Measurements from ENCODE around the gene NR6A1. TPM values are rescaled to one million over a fixed set of nuclear protein-coding genes. Genes with fewer than 3 reads are reported as not detected.
A peak's percentile ranks its signal among the peaks of the same experiment; 100 is the strongest.

Gene NR6A1
- total RNA-seq, 1 experiment from 2014 or later = 164 TPM

GRCh38 chr9:124776954-124777648 is 6.0 kb upstream of the NR6A1 start, which contains the start of gene OLFML2A (continued):
- TF ChIP-seq ZNF219 (CRISPR knock-in tag; IDR thresholded peaks at IDR 0.05; ENCODE audit: borderline replicate concordance) = no peak
- no peak for TF ChIP-seq ATF6 (CRISPR knock-in tag; IDR thresholded peaks at IDR 0.05)
- TF ChIP-seq ATF2 (CRISPR knock-in tag; IDR thresholded peaks at IDR 0.05; ENCODE audit: borderline replicate concordance, low read depth) = no peak
- TF ChIP-seq AFF4 (CRISPR knock-in tag; IDR thresholded peaks at IDR 0.05; ENCODE audit: borderline replicate concordance) = no peak
- peak; percentile 40; the same call in 1 of the 2 replicates for TF ChIP-seq CREM (CRISPR knock-in tag; IDR thresholded peaks at IDR 0.05)
- peak; percentile 88; the same call in 1 of the 2 replicates for TF ChIP-seq KAT7 (CRISPR knock-in tag; IDR thresholded peaks at IDR 0.05; ENCODE audit: borderline replicate concordance)
- TF ChIP-seq ESRRA (CRISPR knock-in tag; IDR thresholded peaks at IDR 0.05; ENCODE audit: borderline replicate concordance) = no peak; the same call in 1 of the 2 replicates
- no peak for TF ChIP-seq GTF2I (CRISPR knock-in tag; conservative IDR thresholded peaks at IDR 0.05)
- no peak for TF ChIP-seq ZMAT4 (CRISPR knock-in tag; IDR thresholded peaks at IDR 0.05)
- 0 out of 2 replicates have a peak, but pooled peaks have one; percentile 39 for TF ChIP-seq TP53 (CRISPR knock-in tag; IDR thresholded peaks at IDR 0.05)
- no peak for TF ChIP-seq NR3C1 (CRISPR knock-in tag; conservative IDR thresholded peaks at IDR 0.05; ENCODE audit: low read depth)
- no peak for TF ChIP-seq ATF3 (CRISPR knock-in tag; conservative IDR thresholded peaks at IDR 0.05)
- no peak for TF ChIP-seq HMGA2 (CRISPR knock-in tag; IDR thresholded peaks at IDR 0.05)
- no peak for TF ChIP-seq TCF7 (CRISPR knock-in tag; IDR thresholded peaks at IDR 0.05; ENCODE audit: low read depth)
- TF ChIP-seq MAX (CRISPR knock-in tag; IDR thresholded peaks at IDR 0.05) = no peak
- peak; percentile 37; the same call in 1 of the 2 replicates for TF ChIP-seq CTCF (IDR thresholded peaks at IDR 0.05)
- no peak for TF ChIP-seq ZNF416 (CRISPR knock-in tag; IDR thresholded peaks at IDR 0.05)

Measured in WTC11 (cell line).